A549 treated with dexamethasone at 1 μM for 4 hours (cell line): ENCODE measurements around the gene TAS2R43. TPM values are rescaled to one million over a fixed set of nuclear protein-coding genes. Genes with fewer than 3 reads are reported as not detected.

Experiments
- total RNA-seq: library from RNA; stranded (reverse); fragments of 200-300 nt; extraction: Qiagen RNA extraction; gene quantifications from 5 replicates; pipeline ENCODE4 v1.2.3, GENCODE V29; 2022

The TAS2R43 gene
- not detected in 5 replicates for total RNA-seq

GRCh38 chr12:11092128-11092527, at the start of gene TAS2R43:
Gene TAS2R43 (minus strand): TSS chr12:11092313. CDS start chr12:11092229, 84 bp downstream.

GRCh38 chr12:11134305-11134704, 42.2 kb upstream of the TAS2R43 start, which contains the start of gene TAS2R30:
Gene TAS2R30 (minus strand): TSS chr12:11134644. CDS start chr12:11134244, 400 bp downstream.

GRCh38 chr12:11062194-11062593, 29.9 kb downstream of the TAS2R43 start, which contains the start of gene TAS2R46:
Gene TAS2R46 (minus strand): TSS chr12:11062294. CDS start chr12:11062294, 0 bp downstream.

Other genes starting within 250 kb of the TAS2R43 start
- 1.1 to 3.9 TPM (median 3.0 TPM) in 5 replicates for gene PRR4, start 242.8 kb downstream of the TAS2R43 start, total RNA-seq
- 1.8 to 3.2 TPM (median 2.4 TPM) in 5 replicates for gene PRH1, start 208.1 kb downstream of the TAS2R43 start, total RNA-seq
- not detected in 5 replicates for gene TAS2R13, start 182.8 kb downstream of the TAS2R43 start, total RNA-seq
- 0.26 to 0.27 TPM in 2 of 5 replicates, not detected in the others for gene PRH2, start 163.1 kb downstream of the TAS2R43 start, total RNA-seq
- gene TAS2R14, start 153.1 kb downstream of the TAS2R43 start, total RNA-seq: 0.28 to 0.62 TPM (median 0.55 TPM) in 5 replicates
- not detected in 5 replicates for gene TAS2R50, start 105.4 kb downstream of the TAS2R43 start, total RNA-seq
- 0.06 to 0.12 TPM (median 0.11 TPM) in 3 of 5 replicates, not detected in the others for gene TAS2R20, start 94.0 kb downstream of the TAS2R43 start, total RNA-seq
- 0.09 to 0.15 TPM in 2 of 5 replicates, not detected in the others for gene TAS2R19, start 69.7 kb downstream of the TAS2R43 start, total RNA-seq
- gene TAS2R31, start 60.9 kb downstream of the TAS2R43 start, total RNA-seq: 0.08 to 0.27 TPM (median 0.11 TPM) in 4 of 5 replicates, not detected in the other
- not detected in 5 replicates for gene TAS2R46, start 30.0 kb downstream of the TAS2R43 start, total RNA-seq
- not detected in 5 replicates for gene TAS2R30, start 42.3 kb upstream of the TAS2R43 start, total RNA-seq
- gene SMIM10L1, start 78.9 kb upstream of the TAS2R43 start, total RNA-seq: 8.2 to 8.7 TPM (median 8.2 TPM) in 5 replicates
- not detected in 5 replicates for gene TAS2R42, start 94.6 kb upstream of the TAS2R43 start, total RNA-seq
- 0.16 TPM in 1 of 5 replicates, not detected in the others for gene PRB3, start 177.4 kb upstream of the TAS2R43 start, total RNA-seq
- gene PRB4, start 218.1 kb upstream of the TAS2R43 start, total RNA-seq: not detected in 5 replicates